IPS-18a (cell line): ENCODE measurements around the gene AWAT2.

Experiments
- H3K27ac ChIP-seq: one replicate; pipeline ENCODE4 v1.5.1; 2013; ENCODE audit warnings: low read length
- H3K27me3 ChIP-seq: one replicate; pipeline ENCODE4 v1.6.1; 2013; ENCODE audit warnings: mild to moderate bottlenecking, low read length; ENCODE audit not compliant: control insufficient read depth, insufficient read depth
- H3K36me3 ChIP-seq: one replicate; pipeline ENCODE4 v1.6.1; 2013; ENCODE audit warnings: low read depth, low read length; ENCODE audit not compliant: control insufficient read depth
- H3K4me1 ChIP-seq: one replicate; pipeline ENCODE4 v1.6.1; 2013; ENCODE audit warnings: low read depth, low read length; ENCODE audit not compliant: control insufficient read depth
- H3K4me3 ChIP-seq: one replicate; pipeline ENCODE4 v1.5.1; 2013; ENCODE audit warnings: low read length
- H3K9ac ChIP-seq: one replicate; pipeline ENCODE4 v1.6.1; 2013; ENCODE audit warnings: mild to moderate bottlenecking, low read length, moderate library complexity
- H3K9me3 ChIP-seq: one replicate; pipeline ENCODE4 v1.6.1; 2013; ENCODE audit warnings: low read depth, low read length; ENCODE audit not compliant: control insufficient read depth

Gene AWAT2

GRCh38 chrX:70062961-70063550 lies 13.3 kb upstream of the AWAT2 start:
- H3K9me3 ChIP-seq = peaks cover 3% of the 10 kb centered on the region
- H3K27me3 ChIP-seq = no peaks in the 10 kb centered on the region

GRCh38 chrX:70062076-70062475 lies 12.3 kb upstream of the AWAT2 start, which contains the start of gene OTUD6A:
TSS of gene OTUD6A (plus strand) at chrX:70062457. CDS start at chrX:70062525, 68 bp downstream.
- no peak within 1 kb of the TSS for H3K9ac ChIP-seq
- H3K9me3 ChIP-seq = peaks cover 3% of the 10 kb centered on the region
- no peak within 1 kb of the TSS for H3K4me3 ChIP-seq
- no peaks in the 10 kb centered on the region for H3K4me1 ChIP-seq
- no peaks in the 10 kb centered on the region for H3K27me3 ChIP-seq
- no peaks in the 10 kb centered on the region for H3K36me3 ChIP-seq
- no peak within 1 kb of the TSS for H3K27ac ChIP-seq

More at GRCh38 chrX:70062961-70063550, 13.3 kb upstream of the AWAT2 start:
- Histone ChIP-seq H3K4me1 (no peaks in the 10 kb centered on the region), H3K9ac (no peak overlapping the region), H3K36me3 (no peaks in the 10 kb centered on the region), H3K4me3 (no peak overlapping the region), H3K27ac (no peak overlapping the region)

GRCh38 chrX:70054391-70054790 lies 4.7 kb upstream of the AWAT2 start:
- Histone ChIP-seq H3K4me3 (no peak overlapping the region), H3K36me3 (no peaks in the 10 kb centered on the region), H3K27me3 (no peaks in the 10 kb centered on the region), H3K27ac (no peak overlapping the region), H3K4me1 (no peaks in the 10 kb centered on the region), H3K9me3 (peaks cover 13% of the 10 kb centered on the region), H3K9ac (no peak overlapping the region)

GRCh38 chrX:70052895-70053615 lies 3.3 kb upstream of the AWAT2 start:
- no peak overlapping the region for H3K4me3 ChIP-seq
- no peak overlapping the region for H3K27ac ChIP-seq
- H3K4me1 ChIP-seq = no peaks in the 10 kb centered on the region
- no peaks in the 10 kb centered on the region for H3K27me3 ChIP-seq
- peaks cover 13% of the 10 kb centered on the region for H3K9me3 ChIP-seq
- H3K36me3 ChIP-seq = no peaks in the 10 kb centered on the region
- no peak overlapping the region for H3K9ac ChIP-seq

GRCh38 chrX:70049406-70049805 lies 332 bp downstream of the AWAT2 start:
- Histone ChIP-seq H3K27me3 (no peaks in the 10 kb centered on the region), H3K9ac (no peak overlapping the region), H3K4me3 (no peak overlapping the region), H3K4me1 (no peaks in the 10 kb centered on the region), H3K9me3 (peaks cover 7% of the 10 kb centered on the region), H3K36me3 (no peaks in the 10 kb centered on the region), H3K27ac (no peak overlapping the region)

GRCh38 chrX:70046978-70047377 lies 2.8 kb downstream of the AWAT2 start:
- H3K27me3 ChIP-seq = no peaks in the 10 kb centered on the region
- peaks cover 7% of the 10 kb centered on the region for H3K9me3 ChIP-seq
- H3K4me3 ChIP-seq = no peak overlapping the region
- H3K27ac ChIP-seq = no peak overlapping the region
- H3K4me1 ChIP-seq = no peaks in the 10 kb centered on the region
- H3K9ac ChIP-seq = no peak overlapping the region
- no peaks in the 10 kb centered on the region for H3K36me3 ChIP-seq

GRCh38 chrX:70044541-70045245 lies 5.0 kb downstream of the AWAT2 start:
- Histone ChIP-seq H3K27me3 (no peaks in the 10 kb centered on the region), H3K9ac (no peak overlapping the region), H3K4me3 (no peak overlapping the region), H3K36me3 (no peaks in the 10 kb centered on the region), H3K4me1 (no peaks in the 10 kb centered on the region), H3K9me3 (peaks cover 9% of the 10 kb centered on the region), H3K27ac (no peak overlapping the region)

GRCh38 chrX:70043685-70044084 lies 6.1 kb downstream of the AWAT2 start:
- H3K36me3 ChIP-seq = no peaks in the 10 kb centered on the region
- H3K27ac ChIP-seq = no peak overlapping the region
- H3K27me3 ChIP-seq = no peaks in the 10 kb centered on the region

GRCh38 chrX:70042399-70043371 lies 7.1 kb downstream of the AWAT2 start:
- Histone ChIP-seq H3K4me1 (no peaks in the 10 kb centered on the region), H3K27ac (no peak overlapping the region), H3K9me3 (peaks cover 12% of the 10 kb centered on the region)

More at GRCh38 chrX:70043685-70044084, 6.1 kb downstream of the AWAT2 start:
- H3K9me3 ChIP-seq = peaks cover 12% of the 10 kb centered on the region
- H3K4me1 ChIP-seq = no peaks in the 10 kb centered on the region
- no peak overlapping the region for H3K9ac ChIP-seq
- no peak overlapping the region for H3K4me3 ChIP-seq

GRCh38 chrX:70041993-70042392 lies 7.7 kb downstream of the AWAT2 start:
- H3K9ac ChIP-seq = no peak overlapping the region
- H3K4me3 ChIP-seq = no peak overlapping the region
- H3K4me1 ChIP-seq = no peaks in the 10 kb centered on the region
- H3K27ac ChIP-seq = no peak overlapping the region
- no peaks in the 10 kb centered on the region for H3K36me3 ChIP-seq
- H3K9me3 ChIP-seq = peaks cover 10% of the 10 kb centered on the region
- no peaks in the 10 kb centered on the region for H3K27me3 ChIP-seq

More at GRCh38 chrX:70042399-70043371, 7.1 kb downstream of the AWAT2 start:
- Histone ChIP-seq H3K27me3 (no peaks in the 10 kb centered on the region), H3K4me3 (no peak overlapping the region), H3K36me3 (no peaks in the 10 kb centered on the region), H3K9ac (no peak overlapping the region)

- Histone ChIP-seq H3K36me3 (no peaks in the 10 kb centered on the region), H3K4me3 (no peak overlapping the region), H3K9me3 (peaks cover 10% of the 10 kb centered on the region), H3K27ac (no peak overlapping the region), H3K4me1 (no peaks in the 10 kb centered on the region), H3K9ac (no peak overlapping the region), H3K27me3 (no peaks in the 10 kb centered on the region)
Observed at GRCh38 chrX:70039758-70040157, 10.0 kb downstream of the AWAT2 start.
